Dendritic cell treated with granulocyte-macrophage colony-stimulating factor and Interleukin-4, amounts not matched to agents 40 ng/mL and 50 ng/mL, for 4 days (primary cell): ENCODE data around the gene MYO10.

ENCODE experiments used
- H3K27ac Mint-ChIP-seq: one replicate; pipeline ENCODE4 v1.8.0; 2022; ENCODE audit warnings: mild to moderate bottlenecking, mixed read lengths
- H3K27me3 Mint-ChIP-seq: one replicate; pipeline ENCODE4 v1.8.0; 2022; ENCODE audit warnings: mild to moderate bottlenecking, mixed read lengths
- H3K36me3 Mint-ChIP-seq: one replicate; pipeline ENCODE4 v1.8.0; 2022; ENCODE audit warnings: low read depth, mixed read lengths
- H3K4me1 Mint-ChIP-seq: one replicate; pipeline ENCODE4 v1.8.0; 2022; ENCODE audit warnings: low read depth, mixed read lengths
- H3K4me3 Mint-ChIP-seq: one replicate; pipeline ENCODE4 v1.8.0; 2022; ENCODE audit warnings: mild to moderate bottlenecking, moderate library complexity, mixed read lengths
- H3K9me3 Mint-ChIP-seq: one replicate; pipeline ENCODE4 v1.8.0; 2022; ENCODE audit warnings: mixed read lengths
- intact Hi-C: fragments of 100-400 bp; cut with micrococcal nuclease; formaldehyde crosslinking; loops from one replicate; pipeline ENCODE4 v1.15.0; 2022

MYO10 gene

GRCh38 chr5:16916262-16916878 is 19.7 kb downstream of the MYO10 start:
- H3K36me3 Mint-ChIP-seq = no peaks in the 10 kb centered on the region
- intact Hi-C loops = no loop called here
- H3K27ac Mint-ChIP-seq = no peak overlapping the region
- no peak overlapping the region for H3K4me3 Mint-ChIP-seq
- no peaks in the 10 kb centered on the region for H3K4me1 Mint-ChIP-seq
- no peaks in the 10 kb centered on the region for H3K9me3 Mint-ChIP-seq
- no peaks in the 10 kb centered on the region for H3K27me3 Mint-ChIP-seq

GRCh38 chr5:16914584-16914983 is 21.5 kb downstream of the MYO10 start:
- Mint-ChIP-seq H3K4me1 (no peaks in the 10 kb centered on the region), H3K27ac (no peak overlapping the region), H3K9me3 (no peaks in the 10 kb centered on the region), H3K27me3 (no peaks in the 10 kb centered on the region), H3K4me3 (no peak overlapping the region), H3K36me3 (no peaks in the 10 kb centered on the region)
- intact Hi-C loops = no loop called here

- H3K27me3 Mint-ChIP-seq = no peaks in the 10 kb centered on the region
- H3K4me3 Mint-ChIP-seq = no peak overlapping the region
- no peaks in the 10 kb centered on the region for H3K4me1 Mint-ChIP-seq
- H3K36me3 Mint-ChIP-seq = no peaks in the 10 kb centered on the region
- H3K27ac Mint-ChIP-seq = no peak overlapping the region
- intact Hi-C loops = no loop called here
- H3K9me3 Mint-ChIP-seq = no peaks in the 10 kb centered on the region
Measured at GRCh38 chr5:16914108-16914435, 22.0 kb downstream of the MYO10 start.

- no peak overlapping the region for H3K27ac Mint-ChIP-seq
- no peak overlapping the region for H3K4me3 Mint-ChIP-seq
- no peaks in the 10 kb centered on the region for H3K9me3 Mint-ChIP-seq
- no peaks in the 10 kb centered on the region for H3K27me3 Mint-ChIP-seq
- H3K36me3 Mint-ChIP-seq = no peaks in the 10 kb centered on the region
- no peaks in the 10 kb centered on the region for H3K4me1 Mint-ChIP-seq
- intact Hi-C loops = no loop called here
Measured at GRCh38 chr5:16913187-16914107, 22.6 kb downstream of the MYO10 start.

- Mint-ChIP-seq H3K36me3 (no peaks in the 10 kb centered on the region), H3K9me3 (no peaks in the 10 kb centered on the region), H3K27ac (no peak overlapping the region), H3K4me3 (no peak overlapping the region), H3K27me3 (no peaks in the 10 kb centered on the region), H3K4me1 (no peaks in the 10 kb centered on the region)
- intact Hi-C loops = no loop called here
Measured at GRCh38 chr5:16912080-16912479, 24.0 kb downstream of the MYO10 start.

GRCh38 chr5:16909464-16909863 is 26.6 kb downstream of the MYO10 start:
- no peak overlapping the region for H3K27ac Mint-ChIP-seq
- H3K36me3 Mint-ChIP-seq = no peaks in the 10 kb centered on the region
- H3K4me3 Mint-ChIP-seq = no peak overlapping the region
- intact Hi-C loops = no loop called here
- H3K9me3 Mint-ChIP-seq = no peaks in the 10 kb centered on the region
- H3K27me3 Mint-ChIP-seq = no peaks in the 10 kb centered on the region
- H3K4me1 Mint-ChIP-seq = no peaks in the 10 kb centered on the region

- Mint-ChIP-seq H3K27me3 (no peaks in the 10 kb centered on the region), H3K36me3 (no peaks in the 10 kb centered on the region), H3K4me3 (no peak overlapping the region), H3K9me3 (no peaks in the 10 kb centered on the region), H3K4me1 (no peaks in the 10 kb centered on the region), H3K27ac (no peak overlapping the region)
- intact Hi-C loops = no loop called here
Measured at GRCh38 chr5:16907270-16907669, 28.8 kb downstream of the MYO10 start.

- Mint-ChIP-seq H3K4me3 (no peak overlapping the region), H3K27me3 (no peaks in the 10 kb centered on the region), H3K9me3 (no peaks in the 10 kb centered on the region)
Measured at GRCh38 chr5:16906255-16906654, 29.8 kb downstream of the MYO10 start.

GRCh38 chr5:16903480-16904300 is 32.4 kb downstream of the MYO10 start:
- intact Hi-C loops = no loop called here
- Mint-ChIP-seq H3K4me3 (no peak overlapping the region), H3K4me1 (no peaks in the 10 kb centered on the region)

More at GRCh38 chr5:16906255-16906654, 29.8 kb downstream of the MYO10 start:
- no peaks in the 10 kb centered on the region for H3K36me3 Mint-ChIP-seq
- intact Hi-C loops = no loop called here
- no peak overlapping the region for H3K27ac Mint-ChIP-seq
- H3K4me1 Mint-ChIP-seq = no peaks in the 10 kb centered on the region

GRCh38 chr5:16902846-16903245 is 33.2 kb downstream of the MYO10 start:
- no peaks in the 10 kb centered on the region for H3K4me1 Mint-ChIP-seq
- no peaks in the 10 kb centered on the region for H3K9me3 Mint-ChIP-seq
- no peak overlapping the region for H3K27ac Mint-ChIP-seq
- H3K27me3 Mint-ChIP-seq = no peaks in the 10 kb centered on the region
- H3K36me3 Mint-ChIP-seq = no peaks in the 10 kb centered on the region
- H3K4me3 Mint-ChIP-seq = no peak overlapping the region
- intact Hi-C loops = no loop called here

More at GRCh38 chr5:16903480-16904300, 32.4 kb downstream of the MYO10 start:
- Mint-ChIP-seq H3K27me3 (no peaks in the 10 kb centered on the region), H3K36me3 (no peaks in the 10 kb centered on the region), H3K9me3 (no peaks in the 10 kb centered on the region), H3K27ac (no peak overlapping the region)

- H3K4me3 Mint-ChIP-seq = no peak overlapping the region
- intact Hi-C loops = no loop called here
Measured at GRCh38 chr5:16901021-16901644, 35.0 kb downstream of the MYO10 start.

GRCh38 chr5:16899171-16899570 is 36.9 kb downstream of the MYO10 start:
- no peaks in the 10 kb centered on the region for H3K9me3 Mint-ChIP-seq
- H3K27ac Mint-ChIP-seq = no peak overlapping the region
- H3K27me3 Mint-ChIP-seq = peaks cover 1% of the 10 kb centered on the region
- H3K4me1 Mint-ChIP-seq = no peaks in the 10 kb centered on the region
- no peak overlapping the region for H3K4me3 Mint-ChIP-seq
- no peaks in the 10 kb centered on the region for H3K36me3 Mint-ChIP-seq
- intact Hi-C loops = no loop called here

More at GRCh38 chr5:16901021-16901644, 35.0 kb downstream of the MYO10 start:
- no peaks in the 10 kb centered on the region for H3K9me3 Mint-ChIP-seq
- H3K36me3 Mint-ChIP-seq = no peaks in the 10 kb centered on the region
- peaks cover 1% of the 10 kb centered on the region for H3K27me3 Mint-ChIP-seq
- H3K4me1 Mint-ChIP-seq = no peaks in the 10 kb centered on the region
- H3K27ac Mint-ChIP-seq = no peak overlapping the region

GRCh38 chr5:16897800-16898199 is 38.3 kb downstream of the MYO10 start:
- Mint-ChIP-seq H3K27ac (no peak overlapping the region), H3K27me3 (peaks cover 1% of the 10 kb centered on the region), H3K36me3 (no peaks in the 10 kb centered on the region), H3K4me3 (no peak overlapping the region), H3K4me1 (no peaks in the 10 kb centered on the region), H3K9me3 (no peaks in the 10 kb centered on the region)
- intact Hi-C loops = no loop called here
